ENCODE results near the gene MORN5.

MORN5 gene

DNA sequence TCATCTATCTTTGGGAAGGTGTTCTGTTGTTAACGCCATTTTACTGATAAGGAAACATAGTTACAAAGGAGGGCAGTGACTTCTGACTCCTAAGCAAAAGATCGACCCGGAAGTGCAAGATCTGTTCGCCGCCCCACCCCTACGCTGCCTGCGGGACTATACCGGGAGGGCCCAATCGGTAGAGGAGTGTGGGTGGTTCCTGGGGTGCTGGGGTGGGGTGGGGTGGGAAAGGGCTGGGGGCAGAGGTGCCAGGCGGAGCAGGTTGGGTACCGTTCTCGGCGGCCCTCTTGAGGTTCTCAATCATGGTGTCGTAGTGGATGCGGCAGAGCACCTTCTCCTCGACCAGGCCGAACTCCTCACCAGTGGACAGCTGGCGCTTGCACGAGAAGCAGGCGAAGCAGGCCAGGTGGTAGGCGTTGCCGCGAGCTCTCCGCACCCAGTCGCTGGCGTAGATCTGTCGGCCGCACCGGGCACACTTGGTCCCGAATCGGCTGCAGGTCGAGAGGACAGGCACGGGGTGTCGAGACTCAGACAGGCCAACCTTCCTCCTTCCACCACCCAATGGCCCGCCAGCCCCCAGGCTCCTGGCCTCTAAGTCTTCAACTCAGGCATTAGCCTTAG is 57.2 kb downstream of the MORN5 start:
- DNase-seq (no peak), ATAC-seq (no peak)
- Mint-ChIP-seq H3K9me3 (no peaks in the 10 kb centered on the region), H3K4me1 (peaks cover 28% of the 10 kb centered on the region), H3K4me3 (no peak overlapping the region), H3K27me3 (peaks cover 84% of the 10 kb centered on the region), H3K36me3 (ENCODE audit: low read depth) (no peaks in the 10 kb centered on the region), H3K27ac (no peak overlapping the region)

- Mint-ChIP-seq H3K4me1 (peaks cover 28% of the 10 kb centered on the region), H3K27ac (no peak overlapping the region), H3K9me3 (no peaks in the 10 kb centered on the region), H3K36me3 (ENCODE audit: low read depth) (no peaks in the 10 kb centered on the region), H3K4me3 (no peak overlapping the region), H3K27me3 (peaks cover 86% of the 10 kb centered on the region)
- ATAC-seq (no peak), DNase-seq (no peak)
Measured at GRCh38 chr9:122217640-122218039, 57.9 kb downstream of the MORN5 start.

DNA sequence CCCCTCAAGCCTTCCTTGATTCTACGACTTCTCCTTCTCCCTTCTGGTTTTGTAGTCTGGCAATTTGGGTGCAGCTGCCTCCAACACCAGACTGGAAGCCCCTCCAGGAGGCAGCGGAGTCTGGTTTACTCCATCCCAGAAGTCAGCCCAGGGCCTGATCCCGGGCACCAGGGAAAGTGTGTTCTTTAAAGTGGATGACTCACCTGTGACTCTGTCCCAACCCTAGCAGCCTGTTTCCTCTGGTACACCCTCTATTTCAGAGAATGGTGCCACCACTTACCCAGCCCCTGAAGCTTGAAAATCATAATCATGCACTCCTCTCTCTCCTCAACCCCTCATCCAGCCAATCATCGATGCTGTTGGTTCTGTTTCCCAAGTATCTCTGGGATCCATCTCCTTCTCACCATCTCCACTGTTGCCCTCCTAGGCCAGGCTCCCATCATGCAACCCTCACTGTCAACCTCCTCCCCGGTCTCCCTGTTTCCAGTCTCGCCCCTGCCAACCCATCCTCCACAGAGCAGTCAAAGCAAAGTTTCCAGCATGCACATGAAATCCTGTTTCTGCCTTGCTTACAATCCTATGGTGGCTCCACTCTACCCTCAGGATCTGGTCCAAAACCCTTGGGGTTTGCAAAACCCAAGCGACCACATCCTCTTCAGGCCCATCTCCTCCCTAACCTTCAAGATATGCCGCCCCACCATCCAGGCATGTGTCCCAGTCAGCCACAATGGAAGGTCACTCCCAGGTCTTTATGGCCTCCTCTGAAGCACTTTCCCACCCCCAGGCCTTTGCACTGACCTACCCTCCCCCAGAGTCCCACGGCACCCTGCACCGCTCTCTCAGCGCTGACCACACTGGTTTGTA is 58.6 kb downstream of the MORN5 start:
- no peak overlapping the region for H3K27ac Mint-ChIP-seq
- no peaks in the 10 kb centered on the region for H3K9me3 Mint-ChIP-seq
- no peak for ATAC-seq
- H3K36me3 Mint-ChIP-seq (ENCODE audit: low read depth) = no peaks in the 10 kb centered on the region
- no peak overlapping the region for H3K4me3 Mint-ChIP-seq
- no peak for DNase-seq
- peaks cover 24% of the 10 kb centered on the region for H3K4me1 Mint-ChIP-seq
- H3K27me3 Mint-ChIP-seq = peaks cover 86% of the 10 kb centered on the region

- Mint-ChIP-seq H3K4me1 (peaks cover 22% of the 10 kb centered on the region), H3K27ac (no peak overlapping the region), H3K4me3 (peak overlapping the region; percentile 54), H3K27me3 (peaks cover 89% of the 10 kb centered on the region), H3K36me3 (ENCODE audit: low read depth) (no peaks in the 10 kb centered on the region), H3K9me3 (no peaks in the 10 kb centered on the region)
- DNase-seq = peak; percentile 10
- no peak for ATAC-seq
Measured at GRCh38 chr9:122218935-122219855, 59.5 kb downstream of the MORN5 start.

DNA sequence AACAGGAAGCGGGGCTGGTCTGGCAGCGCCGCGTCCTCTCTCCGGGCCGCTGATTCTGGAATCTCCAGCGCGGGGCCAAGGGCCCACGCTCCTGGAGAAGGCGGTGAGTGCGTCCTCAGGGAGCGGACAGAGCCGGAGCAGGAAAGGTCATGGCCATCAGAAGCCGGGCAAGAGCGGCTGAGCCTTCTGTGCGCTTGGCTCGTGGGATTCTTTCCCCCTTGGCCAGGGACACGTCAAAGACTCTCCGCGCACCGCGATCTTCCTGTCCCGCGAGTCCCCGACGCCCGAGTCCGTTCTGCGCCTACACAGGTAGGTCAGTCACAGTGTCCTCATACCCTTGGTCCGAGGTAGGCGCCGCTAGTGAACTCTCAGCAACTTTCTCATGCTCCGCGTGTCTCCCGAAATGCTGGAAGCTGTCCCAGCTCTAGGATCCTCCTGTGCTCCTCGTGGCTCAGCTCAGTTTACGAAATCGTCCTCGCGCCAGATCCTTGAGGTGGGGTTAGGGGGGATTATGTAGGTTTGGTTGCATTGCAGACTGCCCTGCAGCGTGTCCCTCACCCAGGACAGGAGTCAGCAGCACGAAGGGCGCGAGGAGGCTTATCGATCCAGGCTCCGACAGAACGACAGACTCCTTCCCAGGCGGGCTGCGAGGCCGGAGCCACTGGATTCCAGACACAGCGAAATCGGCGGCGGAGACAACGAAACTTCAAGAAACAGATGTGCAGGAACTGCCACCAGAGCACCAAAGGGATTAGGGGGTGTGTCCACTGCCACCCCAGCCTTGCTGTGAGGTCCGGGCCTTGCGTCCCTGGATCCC is 60.4 kb downstream of the MORN5 start:
- ATAC-seq (no peak), DNase-seq (no peak)
- no peaks in the 10 kb centered on the region for H3K36me3 Mint-ChIP-seq (ENCODE audit: low read depth)
- H3K9me3 Mint-ChIP-seq = no peaks in the 10 kb centered on the region
- H3K4me3 Mint-ChIP-seq = peak overlapping the region; percentile 54
- peaks cover 20% of the 10 kb centered on the region for H3K4me1 Mint-ChIP-seq
- H3K27me3 Mint-ChIP-seq = peaks cover 88% of the 10 kb centered on the region
- no peak overlapping the region for H3K27ac Mint-ChIP-seq

- Mint-ChIP-seq H3K4me3 (no peak overlapping the region), H3K36me3 (ENCODE audit: low read depth) (no peaks in the 10 kb centered on the region), H3K27me3 (peaks cover 84% of the 10 kb centered on the region), H3K27ac (no peak overlapping the region), H3K9me3 (no peaks in the 10 kb centered on the region), H3K4me1 (peaks cover 20% of the 10 kb centered on the region)
- ATAC-seq = no peak
- no peak for DNase-seq
Measured at GRCh38 chr9:122220673-122221182, 61.0 kb downstream of the MORN5 start.

DNA sequence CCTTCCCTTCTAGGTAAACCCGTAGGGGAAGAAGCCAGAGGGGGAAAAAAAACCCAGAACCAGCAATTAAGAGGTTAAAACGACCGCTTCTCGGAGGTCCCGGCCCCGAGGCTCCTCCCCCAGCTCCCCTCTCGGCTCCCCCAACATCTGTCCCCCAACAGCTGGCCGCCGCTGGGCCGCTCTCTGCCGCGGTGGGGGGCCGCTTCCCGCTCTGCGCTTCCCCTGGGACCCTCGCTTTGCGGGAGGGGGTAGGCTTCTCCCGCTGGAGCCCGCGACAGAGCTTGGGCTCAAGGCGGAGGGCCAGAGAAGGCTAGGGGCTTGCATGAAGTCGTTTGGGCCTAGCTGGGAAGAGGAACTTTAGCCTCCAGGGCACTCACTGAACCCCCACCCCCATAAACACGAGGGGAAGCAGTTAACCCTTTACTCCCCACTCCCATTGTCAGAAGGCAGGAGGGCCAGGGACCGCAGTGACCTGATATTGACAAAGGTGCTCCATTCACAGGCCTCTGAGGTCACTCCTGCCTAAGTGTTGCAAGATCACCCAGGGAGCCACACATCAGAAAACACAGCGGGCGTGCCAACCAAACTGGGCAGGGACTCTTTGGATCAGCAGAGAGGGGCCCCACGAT is 61.6 kb downstream of the MORN5 start:
- Mint-ChIP-seq H3K36me3 (ENCODE audit: low read depth) (no peaks in the 10 kb centered on the region), H3K4me1 (peaks cover 22% of the 10 kb centered on the region), H3K4me3 (no peak overlapping the region), H3K27me3 (peaks cover 85% of the 10 kb centered on the region), H3K27ac (no peak overlapping the region), H3K9me3 (no peaks in the 10 kb centered on the region)
- DNase-seq (no peak), ATAC-seq (no peak)

DNA sequence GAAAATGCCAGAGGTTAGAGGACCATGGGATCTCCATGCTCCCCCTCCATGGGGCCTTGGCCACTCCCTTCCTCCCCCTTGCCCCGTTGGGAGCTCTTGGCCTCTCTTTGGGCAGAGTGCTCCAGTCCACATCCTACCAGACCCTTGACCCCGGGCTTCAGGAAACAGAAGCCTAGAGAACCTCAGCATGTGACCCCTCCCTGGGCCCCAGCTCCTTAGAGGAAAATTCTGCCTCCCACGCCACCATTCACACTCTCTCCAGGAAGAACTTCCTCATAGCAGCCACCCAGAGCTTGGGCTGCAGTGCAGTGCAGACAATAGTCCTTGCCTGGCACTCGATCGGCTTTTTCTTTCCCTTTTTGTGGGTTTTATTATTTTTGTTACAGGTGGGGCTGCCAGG is 63.1 kb downstream of the MORN5 start:
- no peak for DNase-seq
- no peak for ATAC-seq
- H3K27ac Mint-ChIP-seq = no peak overlapping the region
- peaks cover 85% of the 10 kb centered on the region for H3K27me3 Mint-ChIP-seq
- H3K36me3 Mint-ChIP-seq (ENCODE audit: low read depth) = no peaks in the 10 kb centered on the region
- H3K4me1 Mint-ChIP-seq = peaks cover 26% of the 10 kb centered on the region
- no peak overlapping the region for H3K4me3 Mint-ChIP-seq
- no peaks in the 10 kb centered on the region for H3K9me3 Mint-ChIP-seq

DNA sequence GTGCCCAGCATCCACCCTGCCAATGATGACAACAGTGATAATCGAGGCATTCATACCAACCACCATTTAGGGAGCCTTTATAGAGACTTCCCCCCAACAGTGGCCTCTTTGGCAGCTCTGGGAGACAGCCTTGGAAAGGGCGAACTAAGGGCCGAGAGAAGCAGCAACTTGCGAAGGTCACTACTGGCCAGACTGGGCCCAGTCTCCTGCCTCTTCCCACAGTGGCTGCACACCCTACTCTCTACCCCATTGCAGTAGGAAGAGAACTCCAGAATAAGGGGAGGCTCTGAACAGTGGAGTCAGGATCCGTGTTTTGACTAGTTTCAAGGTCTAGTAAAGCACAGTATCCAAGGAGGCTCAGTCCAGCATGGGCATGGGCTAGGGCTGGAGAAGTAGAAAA is 63.7 kb downstream of the MORN5 start:
- ATAC-seq (no peak), DNase-seq (no peak)
- Mint-ChIP-seq H3K4me1 (peaks cover 20% of the 10 kb centered on the region), H3K36me3 (ENCODE audit: low read depth) (no peaks in the 10 kb centered on the region), H3K9me3 (no peaks in the 10 kb centered on the region), H3K27me3 (peaks cover 82% of the 10 kb centered on the region), H3K4me3 (no peak overlapping the region), H3K27ac (no peak overlapping the region)

GRCh38 chr9:122225312-122226141 is 65.8 kb downstream of the MORN5 start:
- H3K9me3 Mint-ChIP-seq = no peaks in the 10 kb centered on the region
- DNase-seq = no peak
- H3K4me3 Mint-ChIP-seq = no peak overlapping the region
- H3K27me3 Mint-ChIP-seq = peaks cover 61% of the 10 kb centered on the region
- no peak overlapping the region for H3K27ac Mint-ChIP-seq
- ATAC-seq = no peak
- H3K4me1 Mint-ChIP-seq = peaks cover 6% of the 10 kb centered on the region
- no peaks in the 10 kb centered on the region for H3K36me3 Mint-ChIP-seq (ENCODE audit: low read depth)

GRCh38 chr9:122226142-122226757 is 66.5 kb downstream of the MORN5 start:
- Mint-ChIP-seq H3K27ac (no peak overlapping the region), H3K4me1 (peaks cover 6% of the 10 kb centered on the region), H3K36me3 (ENCODE audit: low read depth) (no peaks in the 10 kb centered on the region), H3K4me3 (no peak overlapping the region), H3K27me3 (peaks cover 56% of the 10 kb centered on the region), H3K9me3 (no peaks in the 10 kb centered on the region)
- no peak for ATAC-seq
- no peak for DNase-seq

DNA sequence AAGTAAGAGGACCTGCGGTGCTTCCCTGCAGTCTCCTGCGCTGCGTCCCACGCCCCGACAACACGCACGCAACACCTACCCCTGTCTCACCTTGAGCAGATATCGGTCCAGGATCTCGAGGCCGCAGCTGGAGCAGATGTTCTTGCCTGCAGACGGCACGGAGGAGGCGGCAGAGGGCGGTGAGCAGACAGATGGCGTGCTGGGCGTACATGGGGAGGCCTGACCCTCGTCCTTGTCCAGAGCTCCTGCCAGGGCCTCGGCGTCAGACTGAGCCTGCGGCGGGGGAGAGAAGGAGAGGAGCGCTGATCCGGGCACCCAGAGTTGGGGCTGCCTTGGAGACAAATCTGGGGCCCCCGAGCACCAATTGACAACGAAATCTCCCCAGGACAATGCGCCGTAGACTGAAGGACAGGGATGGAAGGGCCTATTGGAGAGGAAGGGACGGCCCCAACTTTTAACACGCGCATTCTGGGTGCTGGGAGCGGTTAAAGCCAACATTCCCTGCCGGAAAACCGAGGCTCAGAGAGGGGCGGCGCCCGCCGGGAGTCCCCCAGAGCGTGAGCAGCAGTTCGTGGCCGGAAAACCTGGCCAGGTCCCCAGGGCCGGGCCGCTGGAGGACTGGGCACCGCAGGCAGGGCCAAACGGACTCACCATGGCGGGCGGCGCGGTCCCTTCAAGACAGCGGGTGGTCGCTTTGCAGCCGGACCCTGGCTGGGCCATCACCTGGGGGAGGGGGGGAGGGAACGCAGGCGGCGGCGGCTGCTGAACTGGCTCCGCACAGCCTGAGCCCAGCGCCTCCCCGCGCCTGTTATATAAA is 67.3 kb downstream of the MORN5 start:
- H3K4me1 Mint-ChIP-seq = peaks cover 6% of the 10 kb centered on the region
- H3K27me3 Mint-ChIP-seq = peaks cover 49% of the 10 kb centered on the region
- no peak overlapping the region for H3K27ac Mint-ChIP-seq
- ATAC-seq (no peak), DNase-seq (no peak)
- no peaks in the 10 kb centered on the region for H3K36me3 Mint-ChIP-seq (ENCODE audit: low read depth)
- no peak overlapping the region for H3K4me3 Mint-ChIP-seq
- H3K9me3 Mint-ChIP-seq = no peaks in the 10 kb centered on the region

Measured in activated naive CD8-positive, alpha-beta T cell treated with anti-CD3 and anti-CD28 coated beads, Interleukin-2, amount 50 U/mL, for 24 hours (primary cell).